ENCODE measurements around the gene ARHGEF2. TPM values are rescaled to one million over a fixed set of nuclear protein-coding genes. Genes with fewer than 3 reads are reported as not detected.

The ARHGEF2 gene
- total RNA-seq, 2 experiments from 2014 or later, result 78.8 to 133 TPM

DNA sequence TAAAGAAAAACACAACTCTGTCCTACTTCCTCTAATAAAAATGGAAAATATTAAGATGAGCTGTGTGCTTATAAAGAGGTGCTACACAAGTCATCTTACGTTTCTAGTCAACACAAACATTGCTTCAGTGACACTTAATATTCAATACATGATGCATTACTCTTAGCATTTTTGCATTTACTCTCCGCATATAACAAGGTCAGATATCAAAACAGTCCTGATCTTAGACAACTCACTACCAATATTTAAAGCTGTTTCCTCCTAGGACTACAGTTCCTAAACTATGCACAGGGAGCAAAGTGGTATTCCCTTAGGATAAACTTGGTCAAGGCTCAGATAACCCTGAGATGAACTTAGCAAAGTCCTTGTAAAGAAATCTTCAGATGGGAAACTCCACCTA is 79.5 kb downstream of the ARHGEF2 start:
- Histone ChIP-seq H2AFZ (ENCODE audit: low read length) (no peak overlapping the region), H3K36me3 (ENCODE audit: insufficient read depth, low read length) (peaks cover 87% of the 10 kb centered on the region), H3K4me2 (ENCODE audit: low read length) (0 out of 2 replicates have a peak overlapping the region, but pooled peaks have one; percentile 10), H4K20me1 (ENCODE audit: insufficient read depth, low read length) (no peaks in the 10 kb centered on the region), H3K9me3 (ENCODE audit: low read length) (no peaks in the 10 kb centered on the region), H3K79me2 (ENCODE audit: insufficient read depth, low read depth, low read length) (no peaks in the 10 kb centered on the region; the same call in 1 of the 2 replicates), H3K9me2 (ENCODE audit: insufficient read depth, low read length) (no peaks in the 10 kb centered on the region), H3K27ac (ENCODE audit: low read depth, low read length, poor library complexity, severe bottlenecking) (peak overlapping the region; percentile 19), H3K4me3 (ENCODE audit: low read depth, low read length, poor library complexity, severe bottlenecking) (no peak overlapping the region), H3K4me1 (ENCODE audit: insufficient read depth, low read length, poor library complexity, severe bottlenecking) (peaks cover 17% of the 10 kb centered on the region)
- POLR2A ChIA-PET, result interaction anchor here (0.6 to 1.5 kb wide), 8 partner anchors 10 to 62 kb away, joined by 3 to 6 read pairs (median 4); partner anchors contain the start of genes KHDC4 and SYT11
- TF ChIP-seq CTCF (conservative IDR thresholded peaks at IDR 0.05; ENCODE audit: low read length) (no peak), EZH2phosphoT487 (IDR thresholded peaks at IDR 0.05; ENCODE audit: borderline replicate concordance, low read depth, low read length) (no peak)
- no peak for DNase-seq (ENCODE audit: low spot score)
- BruUV-seq (replicated peaks), result no TSS peak
- CTCF ChIA-PET (ENCODE audit: unreplicated experiment), result no interaction called here
- intact Hi-C loops (cut with micrococcal nuclease; ENCODE audit: unreplicated experiment), result no loop called here

- H3K4me2 ChIP-seq (ENCODE audit: low read length), result no peak overlapping the region
- ChIA-PET POLR2A (interaction anchor here (0.6 to 1.5 kb wide), 7 partner anchors 11 to 136 kb away, joined by 3 to 6 read pairs (median 5); partner anchors contain the start of gene KHDC4), CTCF (ENCODE audit: unreplicated experiment) (no interaction called here)
- no peaks in the 10 kb centered on the region for H3K9me3 ChIP-seq (ENCODE audit: low read length)
- no TSS peak for BruUV-seq (replicated peaks)
- no peak for DNase-seq (ENCODE audit: low spot score)
- intact Hi-C loops (cut with micrococcal nuclease; ENCODE audit: unreplicated experiment), result no loop called here
- peaks cover 78% of the 10 kb centered on the region for H3K36me3 ChIP-seq (ENCODE audit: insufficient read depth, low read length)
- no peaks in the 10 kb centered on the region; the same call in 1 of the 2 replicates for H3K79me2 ChIP-seq (ENCODE audit: insufficient read depth, low read depth, low read length)
- no peak overlapping the region for H3K4me3 ChIP-seq (ENCODE audit: low read depth, low read length, poor library complexity, severe bottlenecking)
- TF ChIP-seq EZH2phosphoT487 (IDR thresholded peaks at IDR 0.05; ENCODE audit: borderline replicate concordance, low read depth, low read length) (no peak), CTCF (conservative IDR thresholded peaks at IDR 0.05; ENCODE audit: low read length) (no peak)
- H3K27ac ChIP-seq (ENCODE audit: low read depth, low read length, poor library complexity, severe bottlenecking), result no peak overlapping the region
- H4K20me1 ChIP-seq (ENCODE audit: insufficient read depth, low read length), result no peaks in the 10 kb centered on the region
- H2AFZ ChIP-seq (ENCODE audit: low read length), result no peak overlapping the region
- H3K4me1 ChIP-seq (ENCODE audit: insufficient read depth, low read length, poor library complexity, severe bottlenecking), result peaks cover 27% of the 10 kb centered on the region
- H3K9me2 ChIP-seq (ENCODE audit: insufficient read depth, low read length), result no peaks in the 10 kb centered on the region
Observed at GRCh38 chr1:155897746-155898145, 80.6 kb downstream of the ARHGEF2 start.

Small RNAs within 50 kb of the gene (microRNA-seq; reads per million reads assigned to microRNA genes)
- gene MIR6738 (ENCODE audit: borderline replicate concordance), result not detected

Small RNAs within 50 kb of the gene (small RNA-seq; reads per million reads assigned to genes)
- not detected for gene MIR6738
- gene SCARNA4, result not detected
- gene SNORA80E, result 46.0 reads per million, percentile 98 among the genes with 10 or more reads in this experiment

Other genes with a start within 250 kb of the ARHGEF2 start
- 44.9 and 46.0 TPM in 2 replicates for gene GON4L, start 121.3 kb downstream of the ARHGEF2 start, total RNA-seq (2014; rRNA removed; shearing (Covaris generic))
- gene GON4L, start 121.3 kb downstream of the ARHGEF2 start, total RNA-seq (2022), result 78.0 and 80.0 TPM in 2 replicates
- gene SYT11, start 119.0 kb downstream of the ARHGEF2 start, total RNA-seq (2014; rRNA removed; shearing (Covaris generic)), result 41.6 and 41.8 TPM in 2 replicates
- gene SYT11, start 119.0 kb downstream of the ARHGEF2 start, total RNA-seq (2022), result 56.8 and 60.8 TPM in 2 replicates
- 15.9 and 17.2 TPM in 2 replicates for gene RIT1, start 67.2 kb downstream of the ARHGEF2 start, total RNA-seq (2014; rRNA removed; shearing (Covaris generic))
- gene RIT1, start 67.2 kb downstream of the ARHGEF2 start, total RNA-seq (2022), result 20.8 and 21.0 TPM in 2 replicates
- gene KHDC4, start 44.1 kb downstream of the ARHGEF2 start, total RNA-seq (2014; rRNA removed; shearing (Covaris generic)), result 84.6 and 88.9 TPM in 2 replicates
- 121 and 127 TPM in 2 replicates for gene KHDC4, start 44.1 kb downstream of the ARHGEF2 start, total RNA-seq (2022)
- gene RXFP4, start 36.9 kb downstream of the ARHGEF2 start, total RNA-seq (2014; rRNA removed; shearing (Covaris generic)), result 3.0 TPM in 1 of 2 replicates, not detected in the other
- gene RXFP4, start 36.9 kb downstream of the ARHGEF2 start, total RNA-seq (2022), result 0.34 TPM in 1 of 2 replicates, not detected in the other
- 109 and 147 TPM in 2 replicates for gene SSR2, start 42.4 kb upstream of the ARHGEF2 start, total RNA-seq (2014; rRNA removed; shearing (Covaris generic))
- 153 and 157 TPM in 2 replicates for gene SSR2, start 42.4 kb upstream of the ARHGEF2 start, total RNA-seq (2022)
- gene UBQLN4, start 75.3 kb upstream of the ARHGEF2 start, total RNA-seq (2014; rRNA removed; shearing (Covaris generic)), result 20.8 and 33.2 TPM in 2 replicates
- 37.1 and 40.3 TPM in 2 replicates for gene UBQLN4, start 75.3 kb upstream of the ARHGEF2 start, total RNA-seq (2022)
- gene LAMTOR2, start 76.2 kb upstream of the ARHGEF2 start, total RNA-seq (2014; rRNA removed; shearing (Covaris generic)), result 71.3 and 103 TPM in 2 replicates
- 52.1 and 55.2 TPM in 2 replicates for gene LAMTOR2, start 76.2 kb upstream of the ARHGEF2 start, total RNA-seq (2022)
- gene RAB25, start 82.6 kb upstream of the ARHGEF2 start, total RNA-seq (2014; rRNA removed; shearing (Covaris generic)), result not detected in 2 replicates
- 0.48 TPM in 1 of 2 replicates, not detected in the other for gene RAB25, start 82.6 kb upstream of the ARHGEF2 start, total RNA-seq (2022)
- gene MEX3A, start 103.9 kb upstream of the ARHGEF2 start, total RNA-seq (2014; rRNA removed; shearing (Covaris generic)), result 4.5 and 5.3 TPM in 2 replicates
- 5.3 and 5.5 TPM in 2 replicates for gene MEX3A, start 103.9 kb upstream of the ARHGEF2 start, total RNA-seq (2022)
- gene LMNA, start 136.2 kb upstream of the ARHGEF2 start, total RNA-seq (2014; rRNA removed; shearing (Covaris generic)), result 12.9 and 14.3 TPM in 2 replicates
- gene LMNA, start 136.2 kb upstream of the ARHGEF2 start, total RNA-seq (2022), result 5.0 and 6.5 TPM in 2 replicates
- 77.8 and 81.2 TPM in 2 replicates for gene SEMA4A, start 175.0 kb upstream of the ARHGEF2 start, total RNA-seq (2014; rRNA removed; shearing (Covaris generic))
- gene SEMA4A, start 175.0 kb upstream of the ARHGEF2 start, total RNA-seq (2022), result 196 and 205 TPM in 2 replicates
- gene SLC25A44, start 215.6 kb upstream of the ARHGEF2 start, total RNA-seq (2014; rRNA removed; shearing (Covaris generic)), result 8.5 and 11.0 TPM in 2 replicates
- gene SLC25A44, start 215.6 kb upstream of the ARHGEF2 start, total RNA-seq (2022), result 22.5 and 26.1 TPM in 2 replicates
- gene PMF1, start 234.5 kb upstream of the ARHGEF2 start, total RNA-seq (2014; rRNA removed; shearing (Covaris generic)), result 82.5 and 88.3 TPM in 2 replicates
- gene PMF1, start 234.5 kb upstream of the ARHGEF2 start, total RNA-seq (2022), result 67.5 and 75.5 TPM in 2 replicates